NCI-H748 (cell line): ENCODE data around the gene LTF.
"Not testable (repeated sequence)": the region's sequence is repeated elsewhere in the genome, so short reads cannot be mapped to it uniquely, and the experiment has no call there.

Source experiments
- DNase-seq: peaks from one replicate; lab custom pipeline; 2025; ENCODE audit not compliant: unreplicated experiment; lab: John Stamatoyannopoulos, UW

Gene LTF

GRCh38 chr3:46416811-46417510 is 47.7 kb downstream of the LTF start:
- DNase-seq, result peak; percentile 88

GRCh38 chr3:46416125-46416810 is 48.4 kb downstream of the LTF start:
- DNase-seq, result peak; percentile 94

- peak; percentile 28 for DNase-seq
Measured at GRCh38 chr3:46414739-46415138, 50.0 kb downstream of the LTF start.

- DNase-seq, result no peak
Measured at GRCh38 chr3:46413951-46414350, 50.8 kb downstream of the LTF start.

- no peak for DNase-seq
Measured at GRCh38 chr3:46412786-46413298, 51.9 kb downstream of the LTF start.

GRCh38 chr3:46411271-46411670 is 53.4 kb downstream of the LTF start:
- no peak for DNase-seq

- no peak for DNase-seq
Measured at GRCh38 chr3:46410669-46411068, 54.0 kb downstream of the LTF start.

GRCh38 chr3:46409739-46410489 is 54.8 kb downstream of the LTF start:
- DNase-seq, result no peak

- no peak for DNase-seq
Measured at GRCh38 chr3:46408853-46409252, 55.9 kb downstream of the LTF start.

- no peak for DNase-seq
Measured at GRCh38 chr3:46407970-46408369, 56.7 kb downstream of the LTF start.

- no peak for DNase-seq
Measured at GRCh38 chr3:46406788-46407611, 57.7 kb downstream of the LTF start, which contains the start of the genes CCR5AS and CCRL2. Gene CCR5AS, minus strand, starts transcription at chr3:46407066. Gene CCRL2, plus strand, starts transcription at chr3:46407259. Its CDS starts 821 bp downstream, at chr3:46408080.

- no peak for DNase-seq
Measured at GRCh38 chr3:46406443-46406787, 58.3 kb downstream of the LTF start.

- peak; percentile 19 for DNase-seq
Measured at GRCh38 chr3:46405301-46406019, 59.2 kb downstream of the LTF start.

- DNase-seq, result not testable (repeated sequence)
Measured at GRCh38 chr3:46402902-46403301, 61.8 kb downstream of the LTF start.

- no peak for DNase-seq
Measured at GRCh38 chr3:46401579-46401978, 63.1 kb downstream of the LTF start.

- DNase-seq, result no peak
Measured at GRCh38 chr3:46400846-46401245, 63.9 kb downstream of the LTF start.

GRCh38 chr3:46400000-46400734 is 64.5 kb downstream of the LTF start:
- DNase-seq, result no peak

GRCh38 chr3:46399557-46399956 is 65.1 kb downstream of the LTF start:
- no peak for DNase-seq

- no peak for DNase-seq
Measured at GRCh38 chr3:46399098-46399497, 65.6 kb downstream of the LTF start.
